HUES6 (cell line): ENCODE data around the gene KCNQ5.
"Not testable (repeated sequence)": the region's sequence is repeated elsewhere in the genome, so short reads cannot be mapped to it uniquely, and the experiment has no call there.

Source experiments
- H3K27ac ChIP-seq: 2 replicates; pipeline ENCODE4 v1.7.0; 2013; ENCODE audit warnings: low read depth, mild to moderate bottlenecking, low read length, inconsistent platforms
- H3K27me3 ChIP-seq: 2 replicates; pipeline ENCODE4 v1.6.1; 2013; ENCODE audit warnings: low read length; ENCODE audit not compliant: control insufficient read depth, insufficient read depth
- H3K36me3 ChIP-seq: 2 replicates; pipeline ENCODE4 v1.6.1; 2013; ENCODE audit warnings: low read length; ENCODE audit not compliant: control insufficient read depth, insufficient read depth
- H3K4me1 ChIP-seq: 2 replicates; pipeline ENCODE4 v1.6.1; 2013; ENCODE audit warnings: low read length; ENCODE audit not compliant: control insufficient read depth, insufficient read depth
- H3K4me3 ChIP-seq: 2 replicates; pipeline ENCODE4 v1.5.1; 2013; ENCODE audit warnings: low read depth, low read length
- H3K9ac ChIP-seq: one replicate; pipeline ENCODE4 v1.6.1; 2013; ENCODE audit warnings: mild to moderate bottlenecking, low read length
- H3K9me3 ChIP-seq: 2 replicates; pipeline ENCODE4 v1.6.1; 2013; ENCODE audit warnings: low read depth, low read length; ENCODE audit not compliant: control insufficient read depth, insufficient read depth

KCNQ5 gene

DNA sequence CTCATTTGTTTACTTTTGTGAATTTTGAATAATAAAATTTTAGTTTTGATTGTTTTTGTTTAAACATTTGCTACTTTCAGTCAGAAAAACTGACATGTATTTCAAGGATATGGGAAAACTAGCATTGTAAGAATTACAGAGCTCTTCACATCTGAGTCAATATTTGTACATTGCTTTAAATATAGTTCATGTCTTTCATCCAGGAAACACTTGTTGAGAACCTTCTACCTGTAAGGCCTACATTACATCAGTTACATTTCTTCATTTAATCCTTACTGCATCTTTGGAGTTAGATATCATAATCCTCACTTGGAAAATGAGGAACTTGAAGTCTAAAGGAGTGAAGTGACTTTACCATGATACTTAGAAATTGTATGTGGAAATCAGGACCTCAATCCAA lies 242.9 kb downstream of the KCNQ5 start:
- H3K27me3 ChIP-seq = no peaks in the 10 kb centered on the region
- no peak overlapping the region for H3K4me3 ChIP-seq
- H3K4me1 ChIP-seq = no peaks in the 10 kb centered on the region; the same call in 1 of the 2 replicates
- H3K9ac ChIP-seq = no peak overlapping the region
- H3K27ac ChIP-seq = no peak overlapping the region
- H3K9me3 ChIP-seq = no peaks in the 10 kb centered on the region
- H3K36me3 ChIP-seq = no peaks in the 10 kb centered on the region

GRCh38 chr6:72865467-72865866 lies 243.6 kb downstream of the KCNQ5 start:
- no peaks in the 10 kb centered on the region for H3K36me3 ChIP-seq

GRCh38 chr6:72869621-72870020 lies 247.8 kb downstream of the KCNQ5 start:
- Histone ChIP-seq H3K4me1 (no peaks in the 10 kb centered on the region), H3K27ac (no peak overlapping the region), H3K36me3 (no peaks in the 10 kb centered on the region), H3K9ac (no peak overlapping the region), H3K9me3 (no peaks in the 10 kb centered on the region), H3K27me3 (no peaks in the 10 kb centered on the region), H3K4me3 (no peak overlapping the region)

More at GRCh38 chr6:72865467-72865866, 243.6 kb downstream of the KCNQ5 start:
- Histone ChIP-seq H3K4me1 (no peaks in the 10 kb centered on the region; the same call in 1 of the 2 replicates), H3K4me3 (no peak overlapping the region), H3K27ac (no peak overlapping the region), H3K9me3 (no peaks in the 10 kb centered on the region), H3K27me3 (no peaks in the 10 kb centered on the region), H3K9ac (no peak overlapping the region)

GRCh38 chr6:72873433-72873832 lies 251.6 kb downstream of the KCNQ5 start:
- H3K36me3 ChIP-seq = no peaks in the 10 kb centered on the region

DNA sequence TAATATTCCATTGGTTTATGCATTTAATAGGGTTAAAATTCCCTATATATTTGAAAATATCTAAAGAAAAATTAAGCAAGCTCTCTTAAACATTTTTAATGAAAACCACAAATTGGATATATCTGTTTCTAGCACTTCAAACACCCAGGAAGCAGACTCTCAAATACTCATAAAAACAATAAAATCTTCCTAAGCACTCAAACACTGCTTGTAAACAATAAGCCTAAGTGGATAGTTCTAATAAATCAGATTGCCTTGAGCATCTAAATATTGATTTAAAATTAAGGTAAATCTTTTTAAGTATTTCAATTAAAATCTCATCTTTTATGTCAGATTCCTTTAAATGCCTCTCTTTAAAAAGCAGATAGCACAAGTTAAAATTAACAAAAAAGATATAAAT lies 254.4 kb downstream of the KCNQ5 start:
- Histone ChIP-seq H3K4me3 (no peak overlapping the region), H3K9me3 (no peaks in the 10 kb centered on the region), H3K9ac (no peak overlapping the region), H3K27ac (no peak overlapping the region), H3K27me3 (no peaks in the 10 kb centered on the region), H3K36me3 (no peaks in the 10 kb centered on the region), H3K4me1 (no peaks in the 10 kb centered on the region)

More at GRCh38 chr6:72873433-72873832, 251.6 kb downstream of the KCNQ5 start:
- H3K27me3 ChIP-seq = no peaks in the 10 kb centered on the region
- H3K4me1 ChIP-seq = no peaks in the 10 kb centered on the region
- H3K9ac ChIP-seq = no peak overlapping the region
- no peaks in the 10 kb centered on the region for H3K9me3 ChIP-seq
- no peak overlapping the region for H3K4me3 ChIP-seq
- H3K27ac ChIP-seq = no peak overlapping the region

GRCh38 chr6:72886170-72886569 lies 264.3 kb downstream of the KCNQ5 start:
- H3K27me3 ChIP-seq = no peaks in the 10 kb centered on the region
- peaks cover 4% of the 10 kb centered on the region; the same call in 1 of the 2 replicates for H3K9me3 ChIP-seq
- H3K4me1 ChIP-seq = no peaks in the 10 kb centered on the region
- H3K36me3 ChIP-seq = no peaks in the 10 kb centered on the region
- no peak overlapping the region for H3K27ac ChIP-seq
- H3K9ac ChIP-seq = no peak overlapping the region
- H3K4me3 ChIP-seq = no peak overlapping the region

- Histone ChIP-seq H3K4me3 (no peak overlapping the region), H3K27ac (no peak overlapping the region), H3K9me3 (peaks cover 4% of the 10 kb centered on the region; the same call in 1 of the 2 replicates), H3K36me3 (no peaks in the 10 kb centered on the region), H3K27me3 (no peaks in the 10 kb centered on the region), H3K4me1 (no peaks in the 10 kb centered on the region), H3K9ac (no peak overlapping the region)
These were observed 268.4 kb downstream of the KCNQ5 start for GRCh38 chr6:72890233-72890632.

DNA sequence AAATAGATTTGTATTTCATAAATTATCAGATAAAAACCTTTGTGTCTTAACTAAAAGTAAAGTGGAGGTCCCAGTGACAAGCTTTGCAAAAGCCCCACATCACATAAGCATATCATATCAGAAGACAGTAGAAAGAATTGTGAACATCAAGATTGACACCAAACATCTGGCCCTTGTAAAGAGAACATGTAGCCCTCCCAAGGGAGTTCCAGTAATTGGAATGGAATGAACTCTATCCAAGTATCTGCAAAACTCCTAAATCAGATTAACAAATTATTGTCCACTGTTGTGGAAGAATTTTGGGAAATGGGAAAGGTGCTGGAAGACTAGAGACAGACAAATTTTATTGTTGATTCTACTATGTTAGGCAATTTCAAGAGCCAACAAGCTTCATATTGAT lies 268.8 kb downstream of the KCNQ5 start:
- Histone ChIP-seq H3K9me3 (peaks cover 4% of the 10 kb centered on the region; the same call in 1 of the 2 replicates), H3K27me3 (no peaks in the 10 kb centered on the region), H3K27ac (no peak overlapping the region), H3K9ac (no peak overlapping the region), H3K36me3 (no peaks in the 10 kb centered on the region), H3K4me1 (no peaks in the 10 kb centered on the region), H3K4me3 (no peak overlapping the region)

DNA sequence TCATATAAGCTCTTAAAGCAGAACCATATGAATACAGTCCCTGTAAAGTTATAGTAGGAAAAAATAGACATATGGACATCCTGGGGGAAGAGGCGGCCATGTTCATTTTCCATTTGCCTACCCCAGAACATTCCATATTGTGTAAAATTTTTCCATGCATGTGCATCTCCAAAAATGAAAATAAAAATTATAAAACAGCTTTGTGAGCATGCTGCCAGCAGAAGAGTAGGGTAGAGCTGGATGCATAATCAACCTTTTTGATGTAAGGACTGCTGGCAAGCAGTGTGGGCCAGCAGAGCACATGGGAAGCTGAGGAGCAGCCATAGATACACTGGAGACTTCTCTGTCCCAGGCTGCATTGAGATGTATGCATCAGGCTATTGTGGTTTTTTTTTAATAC lies 271.0 kb downstream of the KCNQ5 start:
- no peaks in the 10 kb centered on the region for H3K36me3 ChIP-seq
- no peaks in the 10 kb centered on the region for H3K27me3 ChIP-seq
- no peaks in the 10 kb centered on the region for H3K9me3 ChIP-seq
- H3K4me1 ChIP-seq = no peaks in the 10 kb centered on the region
- no peak overlapping the region for H3K27ac ChIP-seq
- H3K4me3 ChIP-seq = no peak overlapping the region
- H3K9ac ChIP-seq = no peak overlapping the region

DNA sequence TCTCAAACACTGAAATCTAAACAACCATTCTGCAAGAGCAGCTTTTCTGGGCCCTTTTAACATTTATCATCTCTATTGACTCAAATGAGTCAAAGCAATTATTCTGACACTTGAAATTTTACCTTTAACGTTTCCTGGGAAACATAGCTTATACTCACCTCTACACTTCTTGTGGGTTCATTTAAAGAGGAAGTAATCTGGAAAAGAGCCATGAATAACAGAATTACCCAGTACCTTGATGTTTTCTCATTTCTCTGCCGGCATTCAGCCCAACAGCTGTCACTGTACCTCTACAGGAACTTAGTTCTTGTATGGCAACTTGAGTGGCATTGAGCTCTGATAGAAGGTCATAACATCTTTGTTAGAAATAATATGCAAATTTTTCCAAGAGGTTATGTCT lies 272.2 kb downstream of the KCNQ5 start:
- no peak overlapping the region for H3K27ac ChIP-seq
- H3K9me3 ChIP-seq = no peaks in the 10 kb centered on the region
- no peaks in the 10 kb centered on the region for H3K4me1 ChIP-seq
- no peaks in the 10 kb centered on the region for H3K36me3 ChIP-seq
- H3K4me3 ChIP-seq = no peak overlapping the region
- H3K9ac ChIP-seq = no peak overlapping the region
- no peaks in the 10 kb centered on the region for H3K27me3 ChIP-seq

DNA sequence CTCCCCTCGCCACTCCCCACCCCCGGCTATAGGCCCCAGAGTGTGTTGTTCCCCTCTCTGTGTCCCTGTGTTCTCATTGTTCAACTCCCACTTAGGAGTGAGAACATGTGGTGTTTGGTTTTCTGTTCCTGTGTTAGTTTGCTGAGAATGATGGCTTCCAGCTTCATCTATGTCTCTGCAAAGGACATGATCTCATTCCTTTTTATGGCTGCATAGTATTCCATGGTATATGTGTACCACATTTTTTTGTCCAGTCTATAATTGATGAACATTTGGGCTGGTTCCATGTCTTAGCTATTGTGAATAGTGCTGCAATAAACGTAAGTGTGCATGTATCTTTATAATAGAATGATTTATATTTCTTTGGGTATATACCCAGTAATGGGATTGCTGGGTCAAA lies 276.4 kb downstream of the KCNQ5 start:
- not testable (repeated sequence) for H3K4me1 ChIP-seq, H3K9ac ChIP-seq, H3K36me3 ChIP-seq, H3K27ac ChIP-seq, H3K4me3 ChIP-seq, H3K27me3 ChIP-seq, H3K9me3 ChIP-seq
